CD14-positive monocyte (primary cell): ENCODE data around the gene UCN. TPM values are rescaled to one million over a fixed set of nuclear protein-coding genes. Genes with fewer than 3 reads are reported as not detected.

Source experiments
- DNase-seq, 3 donors: peaks; one replicate each; pipeline ENCODE4 v3.0.0-alpha.2; 2011 to 2022
- H2AFZ ChIP-seq: 2 replicates; pipeline ENCODE4 v1.6.0; 2012; ENCODE audit warnings: mild to moderate bottlenecking, low read depth, low read length, inconsistent platforms; ENCODE audit not compliant: insufficient read depth, poor library complexity, severe bottlenecking
- H3K27ac ChIP-seq, 2 donors: 1 replicate in 1 of 2; 2 replicates in 1 of 2; pipeline ENCODE4 v1.5.1; 2012 to 2013; ENCODE audit warnings: low read length in 2 of 2, control low read depth in 1 of 2, inconsistent platforms in 1 of 2, low read depth in 1 of 2, mild to moderate bottlenecking in 1 of 2
- H3K27me3 ChIP-seq, 2 donors: one replicate each; pipeline versions ENCODE4 v1.6.0 to v1.6.1; 2011 to 2013; ENCODE audit warnings: low read length in 2 of 2; ENCODE audit not compliant: control insufficient read depth in 2 of 2, insufficient read depth in 2 of 2
- H3K36me3 ChIP-seq, 2 donors: replicated peaks in 1 of 2; 1 replicate in 1 of 2; 2 replicates in 1 of 2; pipeline versions ENCODE4 v1.5.1 to v1.6.1; 2012 to 2013; ENCODE audit warnings: low read length in 2 of 2, control low read depth in 1 of 2, inconsistent platforms in 1 of 2, mild to moderate bottlenecking in 1 of 2; ENCODE audit not compliant: insufficient read depth in 2 of 2, control insufficient read depth in 1 of 2
- H3K4me1 ChIP-seq, 2 donors: 1 replicate in 1 of 2; 2 replicates in 1 of 2; pipeline versions ENCODE4 v1.5.1 to v1.6.1; 2012 to 2013; ENCODE audit warnings: low read length in 2 of 2, control low read depth in 1 of 2, inconsistent platforms in 1 of 2, mild to moderate bottlenecking in 1 of 2, moderate library complexity in 1 of 2; ENCODE audit not compliant: insufficient read depth in 2 of 2, control insufficient read depth in 1 of 2
- H3K4me2 ChIP-seq: replicated peaks from 2 replicates; pipeline ENCODE3; 2012; ENCODE audit warnings: low read length, moderate library complexity, mild to moderate bottlenecking; ENCODE audit not compliant: poor library complexity, severe bottlenecking; ENCODE audit errors: extremely low read depth
- H3K4me3 ChIP-seq, 3 experiments: fragments of 200-600 bp in 1 of 3; sonication (generic) in 1 of 3; replicated peaks in 1 of 3; 1 replicate in 2 of 3; 2 replicates in 1 of 3; pipeline ENCODE4 v1.5.1; 2011 to 2013; ENCODE audit warnings: low read length in 3 of 3, mild to moderate bottlenecking in 3 of 3, control low read depth in 2 of 3, low read depth in 2 of 3, inconsistent platforms in 1 of 3, moderate library complexity in 1 of 3
- H3K79me2 ChIP-seq: 2 replicates; pipeline ENCODE4 v1.6.0; 2012; ENCODE audit warnings: mild to moderate bottlenecking, control low read depth, inconsistent platforms, low read length, moderate library complexity; ENCODE audit not compliant: insufficient read depth
- H3K9ac ChIP-seq: 2 replicates; pipeline ENCODE4 v1.6.0; 2017; ENCODE audit warnings: low read length, mild to moderate bottlenecking; ENCODE audit not compliant: insufficient read depth, poor library complexity, severe bottlenecking
- H3K9me3 ChIP-seq, 2 donors: replicated peaks in 1 of 2; 1 replicate in 1 of 2; 2 replicates in 1 of 2; pipeline versions ENCODE4 v1.5.1 to v1.6.1; 2012 to 2013; ENCODE audit warnings: low read length in 2 of 2, control low read depth in 1 of 2; ENCODE audit not compliant: control insufficient read depth in 1 of 2, insufficient read depth in 1 of 2
- H4K20me1 ChIP-seq: 2 replicates; pipeline ENCODE4 v1.6.0; 2012; ENCODE audit warnings: mild to moderate bottlenecking, low read length, control low read depth, moderate library complexity; ENCODE audit not compliant: insufficient read depth
- H3K27ac Mint-ChIP-seq, 7 donors: one replicate each; pipeline ENCODE4 v1.8.0; 2020; ENCODE audit warnings: mild to moderate bottlenecking in 7 of 7, mixed read lengths in 7 of 7, moderate library complexity in 6 of 7, inconsistent platforms in 2 of 7
- H3K27me3 Mint-ChIP-seq, 3 donors: one replicate each; pipeline ENCODE4 v1.8.0; 2021 to 2022; ENCODE audit warnings: low read depth in 3 of 3, mild to moderate bottlenecking in 3 of 3, mixed read lengths in 3 of 3, moderate library complexity in 3 of 3, inconsistent platforms in 1 of 3
- H3K36me3 Mint-ChIP-seq, 2 donors: one replicate each; pipeline ENCODE4 v1.8.0; 2020; ENCODE audit warnings: mixed read lengths in 2 of 2, inconsistent platforms in 1 of 2, mild to moderate bottlenecking in 1 of 2
- H3K4me1 Mint-ChIP-seq: one replicate; pipeline ENCODE4 v1.8.0; 2020; ENCODE audit warnings: mild to moderate bottlenecking, mixed read lengths
- H3K4me3 Mint-ChIP-seq, 2 donors: one replicate each; pipeline ENCODE4 v1.8.0; 2020; ENCODE audit warnings: mild to moderate bottlenecking in 2 of 2, mixed read lengths in 2 of 2, moderate library complexity in 1 of 2
- H3K9me3 Mint-ChIP-seq, 7 donors: one replicate each; pipeline ENCODE4 v1.8.0; 2020 to 2022; ENCODE audit warnings: mixed read lengths in 7 of 7, mild to moderate bottlenecking in 6 of 7, moderate library complexity in 6 of 7, inconsistent platforms in 2 of 7
- WGBS: methylation state at CpG from one replicate; pipeline ENCODE4 v1.1.5; 2013; ENCODE audit warnings: missing lambda C conversion rate; ENCODE audit not compliant: insufficient coverage; 5-methylcytosine and 5-hydroxymethylcytosine counted together
- intact Hi-C, 2 donors: fragments of 100-400 bp; cut with micrococcal nuclease; formaldehyde crosslinking; loops; one replicate each; pipeline versions ENCODE4 v1.15.0 to v1.15.1; 2023
- polyA plus RNA-seq, 3 donors: library from polyadenylated mRNA; depleted of rRNA in 1 of 3; unstranded in 2 of 3; stranded (reverse) in 1 of 3; fragments of 300-500 nt in 2 of 3; fragments of >200 nt in 1 of 3; fragmentation: Illumina TruSeq in 2 of 3; gene quantifications; 1 replicate in 2 of 3; 2 replicates in 1 of 3; pipeline ENCODE4 v1.2.3, GENCODE V29; 2012 to 2021
- TF ChIP-seq, protein P1 (sequence below): fragments of 200-600 bp; IDR thresholded peaks from one replicate; pipeline ENCODE4 v1.8.0; 2022; ENCODE audit warnings: antibody characterized with exemption, mild to moderate bottlenecking

The UCN gene
- polyA plus RNA-seq, 3 donors, result 0.39 to 2.2 (median 0.60) TPM

DNA sequence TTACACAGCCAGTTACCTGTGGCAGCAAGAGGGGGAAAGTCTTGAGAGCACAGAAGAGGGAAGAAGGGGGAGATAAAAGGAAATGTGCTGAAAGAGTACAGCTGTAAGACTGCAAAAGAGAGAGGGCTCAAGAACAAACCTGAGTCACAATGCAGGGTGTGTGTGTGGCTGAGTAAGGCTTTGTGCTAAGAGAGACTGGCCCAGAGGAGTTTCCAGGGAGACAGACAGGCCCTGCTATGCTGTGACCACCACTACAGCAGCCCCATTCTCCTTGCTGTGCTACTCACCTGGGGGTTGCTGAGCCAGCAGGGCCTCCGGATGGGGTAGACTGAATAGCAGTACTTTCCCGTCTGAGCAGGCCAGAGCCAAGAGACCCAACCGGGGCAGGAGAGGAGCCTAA lies 27.1 kb upstream of the UCN start:
- no peaks in the 10 kb centered on the region for H3K9me3 ChIP-seq
- H3K36me3 Mint-ChIP-seq, result peaks cover 65 to 88% of the 10 kb centered on the region in 2 donors
- H3K4me3 Mint-ChIP-seq, result no peak overlapping the region
- H3K79me2 ChIP-seq, result no peaks in the 10 kb centered on the region
- TF ChIP-seq, protein P1, sequence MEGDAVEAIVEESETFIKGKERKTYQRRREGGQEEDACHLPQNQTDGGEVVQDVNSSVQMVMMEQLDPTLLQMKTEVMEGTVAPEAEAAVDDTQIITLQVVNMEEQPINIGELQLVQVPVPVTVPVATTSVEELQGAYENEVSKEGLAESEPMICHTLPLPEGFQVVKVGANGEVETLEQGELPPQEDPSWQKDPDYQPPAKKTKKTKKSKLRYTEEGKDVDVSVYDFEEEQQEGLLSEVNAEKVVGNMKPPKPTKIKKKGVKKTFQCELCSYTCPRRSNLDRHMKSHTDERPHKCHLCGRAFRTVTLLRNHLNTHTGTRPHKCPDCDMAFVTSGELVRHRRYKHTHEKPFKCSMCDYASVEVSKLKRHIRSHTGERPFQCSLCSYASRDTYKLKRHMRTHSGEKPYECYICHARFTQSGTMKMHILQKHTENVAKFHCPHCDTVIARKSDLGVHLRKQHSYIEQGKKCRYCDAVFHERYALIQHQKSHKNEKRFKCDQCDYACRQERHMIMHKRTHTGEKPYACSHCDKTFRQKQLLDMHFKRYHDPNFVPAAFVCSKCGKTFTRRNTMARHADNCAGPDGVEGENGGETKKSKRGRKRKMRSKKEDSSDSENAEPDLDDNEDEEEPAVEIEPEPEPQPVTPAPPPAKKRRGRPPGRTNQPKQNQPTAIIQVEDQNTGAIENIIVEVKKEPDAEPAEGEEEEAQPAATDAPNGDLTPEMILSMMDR, result no peak
- no peak overlapping the region for H3K4me3 ChIP-seq
- WGBS, result 93% methylated on average over 3 of the region's 3 CpGs
- H3K9ac ChIP-seq, result no peak overlapping the region
- H3K27ac Mint-ChIP-seq, result peak overlapping the region in 2 of 7 donors; percentile 2 to 22
- H3K27me3 Mint-ChIP-seq, result no peaks in the 10 kb centered on the region
- H3K4me1 Mint-ChIP-seq, result no peaks in the 10 kb centered on the region
- peaks cover 86 to 92% of the 10 kb centered on the region in 2 donors for H3K36me3 ChIP-seq
- H3K4me1 ChIP-seq, result no peaks in the 10 kb centered on the region
- no peaks in the 10 kb centered on the region for H3K9me3 Mint-ChIP-seq
- no peak for DNase-seq
- H3K27me3 ChIP-seq, result no peaks in the 10 kb centered on the region
- intact Hi-C loops, result no loop called here
- no peaks in the 10 kb centered on the region for H4K20me1 ChIP-seq
- no peak overlapping the region for H3K27ac ChIP-seq
- no peak overlapping the region for H3K4me2 ChIP-seq
- no peak overlapping the region for H2AFZ ChIP-seq

DNA sequence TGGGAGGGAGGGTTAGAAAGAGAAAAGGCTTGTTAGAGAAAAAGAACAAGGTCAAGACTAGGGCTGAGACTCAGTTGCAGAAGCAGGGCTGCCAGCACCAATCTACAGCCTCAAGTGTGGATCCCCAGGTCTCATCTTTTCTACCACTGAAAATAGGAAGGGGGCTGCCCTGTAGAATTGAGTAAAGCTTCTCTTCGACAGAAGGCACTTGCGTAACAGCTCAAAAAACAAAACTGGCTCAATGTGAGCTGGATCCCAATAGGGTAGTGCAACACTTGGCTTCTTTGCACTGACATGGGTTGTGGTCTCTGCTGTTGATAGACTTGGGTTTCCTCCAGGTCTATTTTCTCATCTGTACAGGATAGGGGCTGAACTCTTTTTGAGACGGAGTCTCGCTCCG lies 16.5 kb upstream of the UCN start:
- no peaks in the 10 kb centered on the region for H3K9me3 Mint-ChIP-seq
- H3K4me2 ChIP-seq, result no peak overlapping the region
- TF ChIP-seq, protein P1, result no peak
- H3K36me3 Mint-ChIP-seq, result peaks cover 33 to 38% of the 10 kb centered on the region in 2 donors
- H3K27ac Mint-ChIP-seq, result peak overlapping the region in 1 of 7 donors; percentile 48
- H3K9ac ChIP-seq, result no peak overlapping the region
- H3K4me1 Mint-ChIP-seq, result peaks cover 32% of the 10 kb centered on the region
- no peaks in the 10 kb centered on the region for H3K27me3 ChIP-seq
- peaks cover 28% of the 10 kb centered on the region for H3K79me2 ChIP-seq
- H3K4me3 Mint-ChIP-seq, result no peak overlapping the region
- no peaks in the 10 kb centered on the region for H3K9me3 ChIP-seq
- intact Hi-C loops, result no loop called here
- 11% methylated on average over 5 of the region's 5 CpGs for WGBS
- H3K36me3 ChIP-seq, result peaks cover 34 to 44% of the 10 kb centered on the region in 2 donors
- no peak overlapping the region for H3K4me3 ChIP-seq
- H3K27ac ChIP-seq, result no peak overlapping the region
- no peak overlapping the region for H2AFZ ChIP-seq
- peaks cover 17 to 20% of the 10 kb centered on the region in 2 donors for H3K4me1 ChIP-seq
- no peak for DNase-seq
- no peaks in the 10 kb centered on the region for H3K27me3 Mint-ChIP-seq
- no peaks in the 10 kb centered on the region for H4K20me1 ChIP-seq
